ENCODE measurements around the gene SSTR5.
"Not testable (repeated sequence)": the region's sequence is repeated elsewhere in the genome, so short reads cannot be mapped to it uniquely, and the experiment has no call there.

Gene SSTR5

DNA sequence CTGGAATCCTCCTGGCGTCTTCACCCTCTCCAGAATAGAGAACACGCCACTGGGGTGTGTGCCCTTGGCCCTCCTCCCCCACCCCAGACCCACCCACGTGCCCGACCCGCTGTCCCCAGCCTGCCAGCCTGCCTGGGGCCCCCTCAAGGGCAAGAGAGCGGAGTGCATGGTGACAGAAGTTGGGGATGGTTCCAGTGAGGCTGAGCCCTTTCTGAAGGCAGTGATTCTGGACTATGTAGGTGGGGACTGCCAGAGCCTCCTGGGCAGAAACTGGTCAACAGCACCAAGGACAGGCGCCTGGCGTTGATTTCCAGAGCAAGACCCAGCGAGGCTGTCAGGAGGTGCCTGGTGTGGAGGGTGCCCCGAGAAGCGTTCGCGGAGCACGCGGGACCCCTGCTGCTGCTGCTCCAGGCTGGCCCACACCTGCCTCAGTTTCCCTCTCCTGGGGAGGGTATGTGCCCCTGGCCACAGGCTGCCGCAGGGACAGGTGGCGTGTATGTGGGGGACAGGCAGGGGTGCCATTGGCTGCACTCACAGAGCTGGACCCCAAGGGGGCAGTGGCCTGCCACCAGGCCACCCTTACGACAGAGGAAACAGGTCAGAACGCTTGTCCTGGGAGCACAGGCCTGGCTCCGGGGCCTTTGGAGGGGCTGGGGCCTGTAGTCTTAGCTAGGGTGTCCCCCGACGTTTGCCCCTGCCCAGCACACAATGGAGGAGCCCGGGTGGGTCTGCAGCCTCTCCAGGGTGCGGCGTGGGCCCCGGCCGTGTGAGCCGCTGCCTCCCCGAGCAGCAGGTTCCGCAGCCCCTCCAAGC lies 1.2 kb downstream of the SSTR5 start:
- FAIRE-seq (no peak), DNase-seq (ENCODE audit: low spot score) (no peak)

- FAIRE-seq (no peak), DNase-seq (ENCODE audit: low spot score) (no peak)
These were observed 1.8 kb downstream of the SSTR5 start for GRCh38 chr16:1074379-1074649.

DNA sequence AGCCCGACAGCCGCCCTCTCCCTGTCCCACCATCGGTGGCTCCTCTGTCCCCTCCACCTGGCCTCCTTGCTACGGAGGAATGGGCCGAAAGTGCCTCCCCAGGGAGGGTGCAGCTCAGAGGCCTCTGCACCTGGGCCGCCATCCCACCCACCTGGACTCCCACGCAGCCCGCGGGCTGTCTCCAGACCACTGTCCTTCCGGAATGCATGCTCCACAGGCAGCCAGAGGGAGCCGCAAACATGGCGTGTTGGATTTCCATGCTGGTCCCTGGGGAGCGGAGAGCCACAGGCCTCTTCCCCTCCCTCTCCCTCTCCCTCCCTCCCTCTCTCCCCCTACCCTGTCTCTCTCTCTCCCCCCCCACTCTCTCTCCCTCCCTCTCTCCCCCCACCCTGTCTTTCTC lies 3.0 kb downstream of the SSTR5 start:
- DNase-seq (ENCODE audit: low spot score) (no peak), FAIRE-seq (no peak)

DNA sequence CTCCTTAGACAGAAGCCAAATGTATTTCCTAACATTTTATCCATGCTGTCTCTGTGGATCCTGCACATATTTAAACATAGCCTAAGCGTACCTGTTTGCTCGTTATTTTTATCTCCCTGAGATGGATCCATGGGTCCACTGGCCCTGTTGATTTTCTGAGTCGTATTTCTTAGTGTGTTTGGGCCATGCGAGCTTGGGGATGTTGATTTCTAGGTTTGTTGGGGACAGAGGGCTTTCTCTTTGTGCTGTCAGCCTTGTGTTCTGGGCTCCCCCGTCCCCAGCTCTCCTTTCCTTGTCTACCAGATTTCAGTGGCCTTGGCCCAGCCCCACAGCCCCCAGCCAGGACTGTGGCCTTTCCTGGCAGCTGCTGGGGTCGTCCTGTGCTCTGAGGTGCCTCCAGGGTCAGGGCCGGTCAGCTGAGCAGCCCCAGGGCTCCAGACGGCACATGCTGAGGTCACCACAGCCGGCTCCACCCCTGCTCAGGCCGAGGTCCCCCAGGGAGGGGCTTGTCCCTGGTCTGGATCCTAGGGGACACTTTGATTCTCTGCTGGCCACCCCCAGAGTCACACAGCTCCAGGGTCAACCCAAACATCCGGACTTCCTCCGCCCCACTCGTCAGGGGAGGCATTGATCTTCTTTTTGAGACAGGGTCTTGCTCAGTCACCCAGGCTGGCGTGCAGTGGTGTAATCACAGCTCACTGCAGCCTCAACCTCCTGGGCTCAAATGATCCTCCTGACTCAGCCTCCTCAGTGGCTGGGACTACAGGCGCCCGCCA lies 4.4 kb downstream of the SSTR5 start:
- DNase-seq (ENCODE audit: low spot score) (no peak), FAIRE-seq (no peak)

DNA sequence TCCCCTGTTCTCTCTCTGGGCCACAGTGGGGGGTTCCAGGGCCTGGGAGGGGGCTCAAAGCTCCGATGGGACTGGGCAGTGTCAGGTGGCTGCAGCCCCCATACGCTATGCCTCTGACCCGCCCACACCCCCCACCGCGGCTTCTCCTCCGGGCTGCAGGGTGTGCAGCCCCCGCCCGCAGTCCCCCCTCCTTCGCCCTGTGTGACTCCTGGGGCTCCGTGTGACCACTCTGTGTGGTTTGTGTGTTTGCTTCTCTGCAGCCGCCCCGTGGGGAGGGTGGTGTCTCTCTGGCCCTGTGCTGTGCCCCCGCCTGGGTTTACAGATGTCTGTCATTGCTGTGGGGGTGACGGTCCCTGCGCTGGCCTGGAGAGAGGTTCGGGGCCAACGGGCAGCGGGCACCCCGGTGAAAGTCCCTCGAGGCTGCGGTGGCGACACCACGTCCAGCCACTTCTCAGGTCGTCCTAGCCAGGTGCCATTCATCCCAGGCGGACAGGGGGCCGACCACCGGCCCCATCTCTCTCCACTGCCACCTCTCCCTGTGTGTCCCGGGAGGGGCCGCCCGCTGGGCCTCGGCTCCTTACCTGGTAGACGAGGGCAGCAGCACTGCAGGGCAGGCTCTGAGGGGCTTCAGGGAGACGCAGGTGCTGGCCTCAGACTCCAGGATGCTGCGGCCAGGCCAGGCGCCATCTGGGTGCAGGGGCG lies 5.5 kb downstream of the SSTR5 start:
- no peak for FAIRE-seq
- no peak for DNase-seq (ENCODE audit: low spot score)

- DNase-seq (ENCODE audit: low spot score) (no peak), FAIRE-seq (no peak)
These were observed 6.1 kb downstream of the SSTR5 start for GRCh38 chr16:1078579-1079021.

DNA sequence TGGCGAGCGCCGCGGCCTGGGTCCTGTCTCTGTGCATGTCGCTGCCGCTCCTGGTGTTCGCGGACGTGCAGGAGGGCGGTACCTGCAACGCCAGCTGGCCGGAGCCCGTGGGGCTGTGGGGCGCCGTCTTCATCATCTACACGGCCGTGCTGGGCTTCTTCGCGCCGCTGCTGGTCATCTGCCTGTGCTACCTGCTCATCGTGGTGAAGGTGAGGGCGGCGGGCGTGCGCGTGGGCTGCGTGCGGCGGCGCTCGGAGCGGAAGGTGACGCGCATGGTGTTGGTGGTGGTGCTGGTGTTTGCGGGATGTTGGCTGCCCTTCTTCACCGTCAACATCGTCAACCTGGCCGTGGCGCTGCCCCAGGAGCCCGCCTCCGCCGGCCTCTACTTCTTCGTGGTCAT lies 6.8 kb downstream of the SSTR5 start:
- no peak for FAIRE-seq
- no peak for DNase-seq (ENCODE audit: low spot score)

GRCh38 chr16:1079786-1080525 lies 7.4 kb downstream of the SSTR5 start:
- DNase-seq (ENCODE audit: low spot score): no peak
- FAIRE-seq: no peak

DNA sequence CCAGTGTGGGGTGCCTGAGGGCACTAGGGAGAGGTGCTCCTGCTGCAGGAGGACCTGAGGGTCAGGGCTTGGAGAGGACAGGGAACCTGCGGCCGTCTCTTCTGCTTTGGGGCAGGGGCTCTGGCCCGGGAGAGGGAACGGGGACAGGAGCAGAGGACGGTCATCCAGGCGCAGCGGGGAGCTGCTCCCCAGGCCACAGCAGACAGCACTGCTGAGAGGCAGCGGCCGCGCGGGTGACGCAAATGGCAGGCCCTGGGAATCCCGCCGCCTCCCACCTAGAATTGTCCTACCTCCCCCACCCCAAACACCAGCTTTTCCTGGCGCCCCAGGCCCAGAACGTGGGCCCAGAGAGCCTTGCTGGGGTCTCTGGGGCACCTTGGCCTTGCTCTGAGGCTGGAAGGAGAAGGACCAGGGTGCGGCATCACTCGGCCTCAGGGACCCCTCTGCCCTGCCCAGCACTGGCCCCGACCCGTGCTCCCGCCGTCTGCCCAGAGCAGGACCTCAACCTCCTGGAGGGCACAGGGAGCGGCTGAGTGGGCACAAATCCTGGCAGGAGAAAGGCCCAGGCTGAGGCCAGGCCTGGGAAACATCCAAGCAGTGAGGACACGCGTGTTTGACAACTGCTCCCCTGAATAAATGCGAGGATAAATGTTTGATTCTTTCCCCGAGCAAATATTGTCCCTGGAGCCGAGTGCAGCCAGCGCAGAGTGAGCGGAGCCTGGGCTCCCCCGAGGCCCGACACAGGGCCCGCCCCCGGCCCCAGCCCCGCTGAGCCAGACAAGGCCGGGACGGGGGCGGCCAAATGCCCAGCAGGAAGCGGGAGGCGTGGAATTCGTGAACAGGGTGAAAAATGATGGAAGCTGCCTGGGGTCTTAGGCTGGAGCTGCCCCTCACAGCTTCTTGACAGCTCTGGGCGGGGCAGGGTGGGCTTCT lies 8.5 kb downstream of the SSTR5 start:
- DNase-seq (ENCODE audit: low spot score): no peak
- FAIRE-seq: no peak

- no peak for FAIRE-seq
- DNase-seq (ENCODE audit: low spot score): no peak
These were observed 9.3 kb downstream of the SSTR5 start for GRCh38 chr16:1081734-1082265.

GRCh38 chr16:1082266-1082951 lies 9.9 kb downstream of the SSTR5 start:
- DNase-seq (ENCODE audit: low spot score) (peak; percentile 11), FAIRE-seq (no peak)

DNA sequence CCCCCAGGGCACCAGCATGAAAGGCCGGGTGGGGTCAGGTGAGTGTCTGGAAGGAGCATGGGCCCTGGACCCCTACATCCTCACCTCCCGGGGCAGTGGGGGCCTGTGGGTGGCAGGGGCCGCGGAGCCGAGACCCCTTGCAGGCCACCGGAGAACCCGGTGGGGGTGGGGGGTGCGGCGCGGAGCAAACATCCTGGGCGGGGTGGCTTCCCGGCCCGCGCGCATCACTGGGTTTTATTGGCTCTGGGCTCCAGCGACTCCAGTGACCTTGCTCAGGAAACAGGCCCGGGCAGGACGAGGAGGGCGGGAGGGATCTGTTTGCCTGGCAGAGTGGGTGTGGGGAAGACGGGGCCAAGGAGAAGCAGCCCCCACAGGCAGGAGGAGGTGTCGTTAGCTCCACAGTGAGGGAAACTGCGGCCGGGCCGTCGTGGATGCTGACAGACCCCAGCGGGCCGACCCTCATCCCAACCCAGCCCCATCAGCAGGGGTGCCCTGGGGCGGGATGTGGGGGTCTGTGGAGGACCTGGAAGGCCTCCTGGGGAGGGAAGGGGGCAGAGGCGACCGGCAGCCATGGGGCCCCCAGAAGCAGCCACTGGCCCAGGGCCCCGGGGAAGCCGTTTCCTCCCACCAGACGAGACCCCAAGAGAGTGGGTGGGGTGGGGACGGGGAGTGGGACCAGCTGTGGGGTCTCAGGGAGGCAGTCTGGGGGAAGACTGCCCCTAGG lies 10.6 kb downstream of the SSTR5 start:
- DNase-seq (ENCODE audit: low spot score) (no peak), FAIRE-seq (no peak)

GRCh38 chr16:1084971-1085370 lies 12.4 kb downstream of the SSTR5 start:
- FAIRE-seq (no peak), DNase-seq (ENCODE audit: low spot score) (no peak)

DNA sequence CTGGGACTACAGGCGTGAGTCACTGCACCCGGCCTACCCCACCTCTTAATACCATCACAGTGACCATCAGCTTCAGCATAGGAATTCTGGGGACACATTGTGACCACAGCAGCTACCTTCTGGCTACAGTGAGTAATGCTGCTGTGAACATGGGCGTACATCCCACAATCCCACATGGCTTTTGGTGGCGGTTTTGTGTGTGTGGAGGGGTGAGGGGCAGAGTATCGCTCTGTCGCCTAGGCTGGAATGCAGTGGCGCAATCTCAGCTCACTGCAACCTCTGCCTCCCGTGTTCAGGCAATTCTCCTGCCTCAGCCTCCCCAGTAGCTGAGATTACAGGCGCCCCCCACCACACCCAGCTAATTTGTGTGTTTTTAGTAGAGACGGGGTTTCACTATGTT lies 13.9 kb downstream of the SSTR5 start:
- not testable (repeated sequence) for FAIRE-seq
- DNase-seq (ENCODE audit: low spot score): peak; percentile 25

- DNase-seq (ENCODE audit: low spot score) (no peak), FAIRE-seq (no peak)
These were observed 16.0 kb downstream of the SSTR5 start for GRCh38 chr16:1088295-1089170.

DNA sequence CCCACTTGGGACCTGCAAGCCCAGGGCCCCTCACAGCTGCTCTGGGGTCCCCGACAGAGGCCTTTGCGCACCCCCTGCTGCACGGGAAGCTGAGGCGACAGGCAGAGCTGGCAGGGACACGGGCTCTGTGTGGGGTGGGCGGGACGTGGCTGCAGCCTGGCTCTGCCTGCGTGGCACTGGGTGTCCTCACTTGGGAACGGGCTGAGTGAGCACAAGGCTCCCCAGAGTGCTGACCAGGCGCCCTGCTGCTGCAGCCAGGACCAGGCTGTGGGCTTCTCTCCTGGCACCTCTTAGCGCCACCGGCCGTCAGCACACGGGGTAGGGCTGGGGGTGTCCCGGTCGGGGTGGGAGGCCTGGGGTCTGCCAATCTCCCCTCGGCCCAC lies 16.9 kb downstream of the SSTR5 start:
- no peak for DNase-seq (ENCODE audit: low spot score)
- FAIRE-seq: no peak

GRCh38 chr16:1089822-1090619 lies 17.5 kb downstream of the SSTR5 start:
- FAIRE-seq (no peak), DNase-seq (ENCODE audit: low spot score) (no peak)
